HCT116 (cell line): ENCODE data around the gene CDC45. TPM values are rescaled to one million over a fixed set of nuclear protein-coding genes. Genes with fewer than 3 reads are reported as not detected.

Source experiments
- ATAC-seq: fragments of 200-7000 bp; cut with Tn5 transposase; 2 replicates; pipeline ENCODE4 v1.9.1; 2020; ENCODE audit warnings: mild to moderate bottlenecking, moderate library complexity
- BruUV-seq: library from RNA; stranded (reverse); fragments of 400-500 nt; replicated peaks from 2 replicates; lab custom pipeline; 2021; lab: Mats Ljungman, UMichigan
- CTCF ChIA-PET: fragments of 300-600 bp; sonication (Branson Sonifier 250); formaldehyde crosslinking; loops from one replicate; lab custom pipeline; 2021; ENCODE audit warnings: antibody characterized with exemption; lab: Charles Lee
- POLR2A ChIA-PET: fragments of 300-600, 350-600 bp; sonication (Branson Sonifier 250); formaldehyde crosslinking; loops from one replicate; lab custom pipeline; 2021; ENCODE audit warnings: antibody characterized with exemption; lab: Charles Lee
- RAD21 ChIA-PET, 2 experiments: fragments of 300-600 bp; sonication (Branson Sonifier 250); formaldehyde crosslinking; loops; one replicate each; lab custom pipeline; 2023; ENCODE audit warnings: low total read pairs in 2 of 2; ENCODE audit not compliant: uncharacterized antibody in 2 of 2, unreplicated experiment in 2 of 2, low non-redundant PET in 1 of 2; lab: Charles Lee
- DNase-seq: peaks from one replicate; pipeline ENCODE4 v3.0.0-alpha.2; 2010; ENCODE audit warnings: low read depth, low spot score
- H2AFZ ChIP-seq: fragments of 200-600 bp; shearing (Covaris generic), sonication (generic); 2 replicates; pipeline ENCODE4 v1.6.1; 2017; ENCODE audit warnings: low read depth, mixed run types, mixed read lengths, antibody characterized with exemption, low read length; ENCODE audit not compliant: poor library complexity, severe bottlenecking
- H3K27ac ChIP-seq: 2 replicates; pipeline ENCODE4 v1.5.1; 2012; ENCODE audit warnings: low read depth, low read length
- H3K27me3 ChIP-seq: fragments of 200-600 bp; sonication (generic); 2 replicates; pipeline ENCODE4 v1.6.1; 2016; ENCODE audit warnings: mixed run types, low read length, mixed read lengths; ENCODE audit not compliant: insufficient read depth
- H3K36me3 ChIP-seq, 2 experiments: fragments of 200-500 bp in 1 of 2; fragments of 200-600 bp in 1 of 2; sonication (Bioruptor generic) in 1 of 2; sonication (generic) in 1 of 2; 2 replicates each; pipeline versions ENCODE4 v1.5.1 to v1.6.1; 2014 to 2016; ENCODE audit warnings: low read length in 2 of 2, inconsistent platforms in 1 of 2, mixed read lengths in 1 of 2, mixed run types in 1 of 2; ENCODE audit not compliant: insufficient read depth in 2 of 2, control insufficient read depth in 1 of 2
- H3K4me1 ChIP-seq, 2 experiments: fragments of 200-600 bp in 1 of 2; sonication (generic) in 1 of 2; 2 replicates each; pipeline versions ENCODE4 v1.5.1 to v1.6.1; 2012 to 2017; ENCODE audit warnings: low read length in 2 of 2, inconsistent platforms in 1 of 2, mild to moderate bottlenecking in 1 of 2, mixed read lengths in 1 of 2, mixed run types in 1 of 2, moderate library complexity in 1 of 2; ENCODE audit not compliant: insufficient read depth in 2 of 2, control insufficient read depth in 1 of 2
- H3K4me2 ChIP-seq: fragments of 200-600 bp; sonication (generic); 2 replicates; pipeline ENCODE4 v1.6.1; 2017; ENCODE audit warnings: mixed run types, low read length, mixed read lengths
- H3K4me3 ChIP-seq, 2 experiments: fragments of 200-600 bp in 1 of 2; sonication (generic) in 1 of 2; replicated peaks in 1 of 2; 2 replicates each; pipeline ENCODE4 v1.5.1; 2011 to 2016; ENCODE audit warnings: low read length in 2 of 2, control low read depth in 1 of 2, low read depth in 1 of 2, mild to moderate bottlenecking in 1 of 2, mixed read lengths in 1 of 2, mixed run types in 1 of 2
- H3K79me2 ChIP-seq: fragments of 200-600 bp; sonication (generic); 2 replicates; pipeline ENCODE4 v1.6.1; 2017; ENCODE audit warnings: mild to moderate bottlenecking, mixed run types, low read length, moderate library complexity, mixed read lengths; ENCODE audit not compliant: insufficient read depth
- H3K9ac ChIP-seq: fragments of 200-600 bp; sonication (generic); 2 replicates; pipeline ENCODE4 v1.6.1; 2016; ENCODE audit warnings: low read length, mixed read lengths
- H3K9me2 ChIP-seq: fragments of 200-600 bp; sonication (generic), shearing (Covaris generic); 2 replicates; pipeline ENCODE4 v1.6.1; 2017; ENCODE audit warnings: mixed run types, mild to moderate bottlenecking, moderate library complexity; ENCODE audit not compliant: insufficient read depth
- H3K9me3 ChIP-seq, 2 experiments: fragments of 200-500 bp in 1 of 2; fragments of 200-600 bp in 1 of 2; sonication (Bioruptor generic) in 1 of 2; sonication (generic) in 1 of 2; 2 replicates each; pipeline ENCODE4 v1.6.1; 2014 to 2017; ENCODE audit warnings: low read length in 2 of 2, mixed read lengths in 2 of 2, inconsistent platforms in 1 of 2, low read depth in 1 of 2, mild to moderate bottlenecking in 1 of 2, mixed run types in 1 of 2, moderate library complexity in 1 of 2; ENCODE audit not compliant: control insufficient read depth in 1 of 2, insufficient read depth in 1 of 2
- H4K20me1 ChIP-seq: fragments of 200-600 bp; sonication (generic), shearing (Covaris generic); 2 replicates; pipeline ENCODE4 v1.6.1; 2017; ENCODE audit warnings: mixed run types, mild to moderate bottlenecking, moderate library complexity; ENCODE audit not compliant: insufficient read depth
- ATF3 ChIP-seq: IDR thresholded peaks from 2 replicates; pipeline ENCODE4 v1.6.1; 2012
- CBX3 ChIP-seq: IDR thresholded peaks from 2 replicates; pipeline ENCODE4 v1.6.1; 2012; ENCODE audit warnings: low read depth
- CEBPB ChIP-seq: IDR thresholded peaks from 2 replicates; pipeline ENCODE4 v1.6.1; 2012; ENCODE audit warnings: low read depth
- CTCF ChIP-seq, 3 experiments: fragments of 200-600 bp in 1 of 3; sonication (generic) in 1 of 3; IDR thresholded peaks in 2 of 3; conservative IDR thresholded peaks in 1 of 3; 2 replicates each; pipeline ENCODE4 v1.5.1; 2012 to 2017; ENCODE audit warnings: low read depth in 2 of 3, low read length in 2 of 3, antibody characterized with exemption in 1 of 3, borderline replicate concordance in 1 of 3, control low read depth in 1 of 3, mild to moderate bottlenecking in 1 of 3, mixed read lengths in 1 of 3, mixed run types in 1 of 3, moderate library complexity in 1 of 3; ENCODE audit not compliant: insufficient read depth in 1 of 3
- ELF1 ChIP-seq: IDR thresholded peaks from 2 replicates; pipeline ENCODE4 v1.6.1; 2012; ENCODE audit warnings: low read depth, borderline replicate concordance
- EZH2 ChIP-seq: fragments of 200-600 bp; sonication (generic); IDR thresholded peaks from 2 replicates; pipeline ENCODE4 v1.6.1; 2017; ENCODE audit warnings: antibody characterized with exemption, mixed run types
- EZH2phosphoT487 ChIP-seq: fragments of 200-600 bp; IDR thresholded peaks from 2 replicates; pipeline ENCODE4 v1.6.1; 2018; ENCODE audit warnings: antibody characterized with exemption, borderline replicate concordance
- FOSL1 ChIP-seq: IDR thresholded peaks from 2 replicates; pipeline ENCODE4 v1.6.1; 2012; ENCODE audit warnings: low read depth
- JUND ChIP-seq: IDR thresholded peaks from 2 replicates; pipeline ENCODE4 v1.6.1; 2012
- POLR2AphosphoS5 ChIP-seq: IDR thresholded peaks from 2 replicates; pipeline ENCODE4 v1.6.1; 2011; ENCODE audit warnings: mild to moderate bottlenecking, low read depth, low read length, moderate library complexity
- RAD21 ChIP-seq: IDR thresholded peaks from 2 replicates; pipeline ENCODE4 v1.6.1; 2012; ENCODE audit warnings: low read depth, mild to moderate bottlenecking
- SP1 ChIP-seq: IDR thresholded peaks from 2 replicates; pipeline ENCODE4 v1.6.1; 2012; ENCODE audit warnings: low read depth
- SRF ChIP-seq: IDR thresholded peaks from 2 replicates; pipeline ENCODE4 v1.6.1; 2012; ENCODE audit warnings: low read depth
- TCF7L2 ChIP-seq: IDR thresholded peaks from 2 replicates; pipeline ENCODE4 v1.7.0; 2011; ENCODE audit warnings: borderline replicate concordance, inconsistent platforms; ENCODE audit not compliant: insufficient read depth, insufficient read length; ENCODE audit errors: extremely low read depth
- ZBTB33 ChIP-seq: IDR thresholded peaks from 2 replicates; pipeline ENCODE4 v1.6.1; 2011; ENCODE audit warnings: mild to moderate bottlenecking, low read length, moderate library complexity; ENCODE audit not compliant: insufficient replicate concordance; ENCODE audit errors: extremely low read depth
- ZFX ChIP-seq: fragments of 450-650 bp; IDR thresholded peaks from 2 replicates; pipeline ENCODE4 v1.6.1; 2017
- ZNF274 ChIP-seq: fragments of 200-500 bp; sonication (Bioruptor generic); IDR thresholded peaks from 2 replicates; pipeline ENCODE4 v1.6.1; 2014; ENCODE audit warnings: mild to moderate bottlenecking, low read depth, low read length, inconsistent platforms
- intact Hi-C: fragments of 100-400 bp; cut with micrococcal nuclease; formaldehyde crosslinking; loops from 2 replicates; pipeline ENCODE4 v1.10.0; 2022
- total RNA-seq: library from RNA; stranded (reverse); gene quantifications from one replicate; pipeline ENCODE4 v1.2.1, GENCODE V29; 2021; ENCODE audit not compliant: unreplicated experiment
- TF ChIP-seq, protein P1 (sequence below): IDR thresholded peaks from 2 replicates; pipeline ENCODE4 v1.6.1; 2012
- TF ChIP-seq, protein P2 (sequence below): IDR thresholded peaks from 2 replicates; pipeline ENCODE4 v1.6.1; 2012; ENCODE audit warnings: low read depth

Gene CDC45
- total RNA-seq, 1 experiment from 2014 or later = 43.4 TPM

DNA sequence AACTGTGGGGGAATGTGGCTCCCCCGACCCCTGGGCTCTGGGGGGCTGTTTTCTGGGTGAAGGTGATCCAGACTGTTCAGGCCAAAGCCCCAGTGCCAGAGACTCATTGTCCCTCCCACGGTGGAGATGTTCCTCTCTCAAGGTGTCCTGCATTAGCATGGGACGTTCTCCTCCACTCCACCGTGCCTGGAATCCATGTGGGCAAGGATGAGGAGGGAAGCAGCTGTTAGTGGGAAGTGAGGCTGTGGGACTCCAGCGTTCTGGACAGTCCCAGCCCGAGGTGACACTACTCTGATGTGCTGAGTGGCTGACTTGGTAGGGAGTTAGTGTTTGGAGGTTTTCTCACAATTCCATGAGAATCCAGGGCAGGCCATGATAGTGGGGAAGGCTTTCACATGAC, 75.9 kb downstream of the CDC45 start:
- no peak for TF ChIP-seq CEBPB
- TF ChIP-seq POLR2AphosphoS5 = no peak
- TF ChIP-seq FOSL1 = no peak
- no peak for TF ChIP-seq EZH2phosphoT487
- TF ChIP-seq SP1 = no peak
- no peak for TF ChIP-seq EZH2
- TF ChIP-seq RAD21 = no peak
- TF ChIP-seq, protein P1, sequence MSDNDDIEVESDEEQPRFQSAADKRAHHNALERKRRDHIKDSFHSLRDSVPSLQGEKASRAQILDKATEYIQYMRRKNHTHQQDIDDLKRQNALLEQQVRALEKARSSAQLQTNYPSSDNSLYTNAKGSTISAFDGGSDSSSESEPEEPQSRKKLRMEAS = no peak
- no peak for TF ChIP-seq CTCF (IDR thresholded peaks at IDR 0.05 in 2 of 3, conservative IDR thresholded peaks at IDR 0.05 in 1 of 3; ENCODE audit: borderline replicate concordance in 1 of 3, insufficient read depth in 1 of 3, low read depth in 2 of 3, low read length in 2 of 3)
- no peak for TF ChIP-seq ZBTB33
- no peak for TF ChIP-seq SRF
- TF ChIP-seq ELF1 = no peak
- no peak for TF ChIP-seq ZFX
- TF ChIP-seq ATF3 = no peak
- TF ChIP-seq JUND = no peak
- TF ChIP-seq TCF7L2 = no peak
- TF ChIP-seq, protein P2, sequence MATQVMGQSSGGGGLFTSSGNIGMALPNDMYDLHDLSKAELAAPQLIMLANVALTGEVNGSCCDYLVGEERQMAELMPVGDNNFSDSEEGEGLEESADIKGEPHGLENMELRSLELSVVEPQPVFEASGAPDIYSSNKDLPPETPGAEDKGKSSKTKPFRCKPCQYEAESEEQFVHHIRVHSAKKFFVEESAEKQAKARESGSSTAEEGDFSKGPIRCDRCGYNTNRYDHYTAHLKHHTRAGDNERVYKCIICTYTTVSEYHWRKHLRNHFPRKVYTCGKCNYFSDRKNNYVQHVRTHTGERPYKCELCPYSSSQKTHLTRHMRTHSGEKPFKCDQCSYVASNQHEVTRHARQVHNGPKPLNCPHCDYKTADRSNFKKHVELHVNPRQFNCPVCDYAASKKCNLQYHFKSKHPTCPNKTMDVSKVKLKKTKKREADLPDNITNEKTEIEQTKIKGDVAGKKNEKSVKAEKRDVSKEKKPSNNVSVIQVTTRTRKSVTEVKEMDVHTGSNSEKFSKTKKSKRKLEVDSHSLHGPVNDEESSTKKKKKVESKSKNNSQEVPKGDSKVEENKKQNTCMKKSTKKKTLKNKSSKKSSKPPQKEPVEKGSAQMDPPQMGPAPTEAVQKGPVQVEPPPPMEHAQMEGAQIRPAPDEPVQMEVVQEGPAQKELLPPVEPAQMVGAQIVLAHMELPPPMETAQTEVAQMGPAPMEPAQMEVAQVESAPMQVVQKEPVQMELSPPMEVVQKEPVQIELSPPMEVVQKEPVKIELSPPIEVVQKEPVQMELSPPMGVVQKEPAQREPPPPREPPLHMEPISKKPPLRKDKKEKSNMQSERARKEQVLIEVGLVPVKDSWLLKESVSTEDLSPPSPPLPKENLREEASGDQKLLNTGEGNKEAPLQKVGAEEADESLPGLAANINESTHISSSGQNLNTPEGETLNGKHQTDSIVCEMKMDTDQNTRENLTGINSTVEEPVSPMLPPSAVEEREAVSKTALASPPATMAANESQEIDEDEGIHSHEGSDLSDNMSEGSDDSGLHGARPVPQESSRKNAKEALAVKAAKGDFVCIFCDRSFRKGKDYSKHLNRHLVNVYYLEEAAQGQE = no peak
- no peak for TF ChIP-seq ZNF274
- no peak for TF ChIP-seq CBX3
- Histone ChIP-seq H3K9me2 (no peaks in the 10 kb centered on the region), H3K9me3 (peaks cover 4 to 8% of the 10 kb centered on the region in 2 experiments; a peak in 2 of 4 replicates), H3K4me1 (peaks cover 10 to 14% of the 10 kb centered on the region in 2 experiments), H3K27me3 (no peaks in the 10 kb centered on the region), H3K27ac (no peak overlapping the region), H4K20me1 (no peaks in the 10 kb centered on the region), H3K4me3 (no peak overlapping the region), H3K79me2 (no peaks in the 10 kb centered on the region), H2AFZ (no peak overlapping the region), H3K4me2 (no peak overlapping the region), H3K36me3 (no peaks in the 10 kb centered on the region), H3K9ac (no peak overlapping the region)
- RAD21 ChIA-PET = no interaction called here
- intact Hi-C loops = no loop called here
- ATAC-seq = no peak
- POLR2A ChIA-PET = interaction anchor here (1.4 kb wide), 1 partner anchor 10 kb away, joined by 3 read pairs; no protein-coding TSS in a partner anchor
- no TSS peak for BruUV-seq
- CTCF ChIA-PET = no interaction called here
- DNase-seq = no peak
